Measurements from ENCODE around the gene BEST1.
"Not testable (repeated sequence)": the region's sequence is repeated elsewhere in the genome, so short reads cannot be mapped to it uniquely, and the experiment has no call there.

The BEST1 gene

GRCh38 chr11:61978703-61979661, 28.8 kb downstream of the BEST1 start:
- DNase-seq: no peak

- DNase-seq: no peak
These were observed 30.8 kb downstream of the BEST1 start for GRCh38 chr11:61980783-61981541.

- no peak for DNase-seq
These were observed 33.3 kb downstream of the BEST1 start for GRCh38 chr11:61983419-61983818.

GRCh38 chr11:61985869-61986268, 35.7 kb downstream of the BEST1 start:
- no peak for DNase-seq

- no peak for DNase-seq
These were observed 44.8 kb downstream of the BEST1 start for GRCh38 chr11:61994981-61995380.

GRCh38 chr11:61996933-61997332, 46.8 kb downstream of the BEST1 start:
- DNase-seq: no peak

GRCh38 chr11:61999141-61999975, 49.2 kb downstream of the BEST1 start:
- no peak for DNase-seq

GRCh38 chr11:62000539-62001446, 50.6 kb downstream of the BEST1 start:
- no peak for DNase-seq

GRCh38 chr11:62001450-62002191, 51.5 kb downstream of the BEST1 start:
- DNase-seq: peak in 1 of 3 experiments; percentile 29

GRCh38 chr11:62002283-62002682, 52.1 kb downstream of the BEST1 start:
- DNase-seq: not testable (repeated sequence)

GRCh38 chr11:62004473-62004872, 54.3 kb downstream of the BEST1 start:
- DNase-seq: no peak

GRCh38 chr11:62008193-62008592, 58.0 kb downstream of the BEST1 start:
- no peak for DNase-seq

GRCh38 chr11:62010935-62011528, 60.9 kb downstream of the BEST1 start:
- no peak for DNase-seq

GRCh38 chr11:62011881-62012280, 61.7 kb downstream of the BEST1 start:
- DNase-seq: no peak

GRCh38 chr11:62012451-62012831, 62.3 kb downstream of the BEST1 start:
- DNase-seq: no peak

- no peak for DNase-seq
These were observed 62.8 kb downstream of the BEST1 start for GRCh38 chr11:62012832-62013461.

Measured in NCI-H1417 (cell line).